ENCODE results near the gene ARHGAP22.

Gene ARHGAP22

GRCh38 chr10:48459270-48460150 lies 145.4 kb downstream of the ARHGAP22 start:
- DNase-seq, result no peak

- no peak for DNase-seq
Measured at GRCh38 chr10:48458662-48459048, 146.2 kb downstream of the ARHGAP22 start.

GRCh38 chr10:48457949-48458661 lies 146.8 kb downstream of the ARHGAP22 start:
- no peak for DNase-seq

- no peak for DNase-seq
Measured at GRCh38 chr10:48456808-48457761, 147.8 kb downstream of the ARHGAP22 start.

GRCh38 chr10:48456361-48456804 lies 148.5 kb downstream of the ARHGAP22 start:
- no peak for DNase-seq

GRCh38 chr10:48455392-48456151 lies 149.3 kb downstream of the ARHGAP22 start:
- no peak for DNase-seq

GRCh38 chr10:48455055-48455391 lies 149.8 kb downstream of the ARHGAP22 start:
- DNase-seq, result no peak

GRCh38 chr10:48454302-48455054 lies 150.4 kb downstream of the ARHGAP22 start:
- no peak for DNase-seq

GRCh38 chr10:48453451-48454301 lies 151.2 kb downstream of the ARHGAP22 start:
- no peak for DNase-seq

- DNase-seq, result no peak
Measured at GRCh38 chr10:48452879-48453412, 151.9 kb downstream of the ARHGAP22 start.

- no peak for DNase-seq
Measured at GRCh38 chr10:48451969-48452878, 152.6 kb downstream of the ARHGAP22 start.

- DNase-seq, result no peak
Measured at GRCh38 chr10:48450741-48451466, 154.0 kb downstream of the ARHGAP22 start.

GRCh38 chr10:48450233-48450740 lies 154.6 kb downstream of the ARHGAP22 start:
- no peak for DNase-seq

GRCh38 chr10:48449501-48450232 lies 155.2 kb downstream of the ARHGAP22 start:
- DNase-seq, result no peak

- DNase-seq, result no peak
Measured at GRCh38 chr10:48448796-48449195, 156.1 kb downstream of the ARHGAP22 start.

- DNase-seq, result no peak
Measured at GRCh38 chr10:48447356-48448215, 157.3 kb downstream of the ARHGAP22 start.
